OCI-LY1 (cell line): ENCODE data around the gene FAM72A.
"Not testable (repeated sequence)": the region's sequence is repeated elsewhere in the genome, so short reads cannot be mapped to it uniquely, and the experiment has no call there.

Experiments
- EZH2 ChIP-seq: fragments of 200-600 bp; sonication (generic), shearing (Covaris generic); IDR thresholded peaks from 2 replicates; pipeline ENCODE4 v1.8.0; 2017; ENCODE audit warnings: borderline replicate concordance, mixed run types, mild to moderate bottlenecking, antibody characterized with exemption, low read length, moderate library complexity, mixed read lengths
- TF ChIP-seq, protein P1 (sequence below): fragments of 200-600 bp; sonication (generic), shearing (Covaris generic); IDR thresholded peaks from 2 replicates; pipeline ENCODE4 v1.5.1; 2017; ENCODE audit warnings: mild to moderate bottlenecking, antibody characterized with exemption, low read length, moderate library complexity, mixed read lengths

DNA sequence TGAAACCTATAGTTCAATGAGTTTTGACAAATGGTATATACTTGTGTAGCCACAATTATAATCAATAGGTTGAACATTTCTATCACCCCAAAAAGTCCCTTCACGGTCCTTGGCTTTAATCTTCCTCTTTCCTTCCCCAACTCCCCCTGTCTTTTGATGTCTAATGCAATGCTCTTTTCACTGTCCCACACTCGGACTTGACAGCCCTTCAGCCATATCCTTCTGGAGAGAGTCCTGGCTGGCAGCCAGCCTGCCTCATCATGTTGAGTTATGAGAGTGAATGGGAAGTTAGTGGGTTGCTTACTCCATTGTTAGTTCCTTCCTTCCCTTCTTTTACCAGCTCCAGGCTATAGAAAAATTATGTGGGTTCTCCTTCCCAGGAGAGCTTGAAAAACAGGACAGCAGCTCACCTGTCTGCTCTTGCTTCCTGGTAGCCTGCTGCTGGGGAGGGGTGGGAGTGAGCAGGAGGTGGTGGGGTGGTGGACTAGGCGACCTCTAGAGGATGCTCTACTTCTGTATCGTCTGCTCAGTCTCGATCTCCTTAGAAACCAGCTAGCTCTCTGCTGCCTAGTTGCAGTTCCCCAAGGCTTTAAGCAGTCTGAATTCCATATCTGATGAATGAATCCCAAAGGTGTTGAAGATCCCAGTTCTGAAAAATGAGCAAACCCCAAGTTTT lies 30.5 kb upstream of the FAM72A start:
- not testable (repeated sequence) for TF ChIP-seq EZH2
- TF ChIP-seq, protein P1, sequence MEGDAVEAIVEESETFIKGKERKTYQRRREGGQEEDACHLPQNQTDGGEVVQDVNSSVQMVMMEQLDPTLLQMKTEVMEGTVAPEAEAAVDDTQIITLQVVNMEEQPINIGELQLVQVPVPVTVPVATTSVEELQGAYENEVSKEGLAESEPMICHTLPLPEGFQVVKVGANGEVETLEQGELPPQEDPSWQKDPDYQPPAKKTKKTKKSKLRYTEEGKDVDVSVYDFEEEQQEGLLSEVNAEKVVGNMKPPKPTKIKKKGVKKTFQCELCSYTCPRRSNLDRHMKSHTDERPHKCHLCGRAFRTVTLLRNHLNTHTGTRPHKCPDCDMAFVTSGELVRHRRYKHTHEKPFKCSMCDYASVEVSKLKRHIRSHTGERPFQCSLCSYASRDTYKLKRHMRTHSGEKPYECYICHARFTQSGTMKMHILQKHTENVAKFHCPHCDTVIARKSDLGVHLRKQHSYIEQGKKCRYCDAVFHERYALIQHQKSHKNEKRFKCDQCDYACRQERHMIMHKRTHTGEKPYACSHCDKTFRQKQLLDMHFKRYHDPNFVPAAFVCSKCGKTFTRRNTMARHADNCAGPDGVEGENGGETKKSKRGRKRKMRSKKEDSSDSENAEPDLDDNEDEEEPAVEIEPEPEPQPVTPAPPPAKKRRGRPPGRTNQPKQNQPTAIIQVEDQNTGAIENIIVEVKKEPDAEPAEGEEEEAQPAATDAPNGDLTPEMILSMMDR = not testable (repeated sequence)
